Astrocyte (in vitro differentiated cells and primary cell): ENCODE measurements around the gene TMF1.

Source experiments
- EZH2 ChIP-seq: IDR thresholded peaks from 2 replicates; pipeline ENCODE4 v1.6.1; 2012; ENCODE audit warnings: mild to moderate bottlenecking, low read length, inconsistent platforms; ENCODE audit not compliant: insufficient read depth
- TF ChIP-seq, protein P1 (sequence below): IDR thresholded peaks from 2 replicates; pipeline ENCODE4 v1.5.1; 2011; ENCODE audit warnings: low read depth, mild to moderate bottlenecking, inconsistent platforms, low read length, moderate library complexity; ENCODE audit not compliant: insufficient read depth

- TF ChIP-seq, protein P1, sequence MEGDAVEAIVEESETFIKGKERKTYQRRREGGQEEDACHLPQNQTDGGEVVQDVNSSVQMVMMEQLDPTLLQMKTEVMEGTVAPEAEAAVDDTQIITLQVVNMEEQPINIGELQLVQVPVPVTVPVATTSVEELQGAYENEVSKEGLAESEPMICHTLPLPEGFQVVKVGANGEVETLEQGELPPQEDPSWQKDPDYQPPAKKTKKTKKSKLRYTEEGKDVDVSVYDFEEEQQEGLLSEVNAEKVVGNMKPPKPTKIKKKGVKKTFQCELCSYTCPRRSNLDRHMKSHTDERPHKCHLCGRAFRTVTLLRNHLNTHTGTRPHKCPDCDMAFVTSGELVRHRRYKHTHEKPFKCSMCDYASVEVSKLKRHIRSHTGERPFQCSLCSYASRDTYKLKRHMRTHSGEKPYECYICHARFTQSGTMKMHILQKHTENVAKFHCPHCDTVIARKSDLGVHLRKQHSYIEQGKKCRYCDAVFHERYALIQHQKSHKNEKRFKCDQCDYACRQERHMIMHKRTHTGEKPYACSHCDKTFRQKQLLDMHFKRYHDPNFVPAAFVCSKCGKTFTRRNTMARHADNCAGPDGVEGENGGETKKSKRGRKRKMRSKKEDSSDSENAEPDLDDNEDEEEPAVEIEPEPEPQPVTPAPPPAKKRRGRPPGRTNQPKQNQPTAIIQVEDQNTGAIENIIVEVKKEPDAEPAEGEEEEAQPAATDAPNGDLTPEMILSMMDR = no peak
- no peak for TF ChIP-seq EZH2
These were observed 28.2 kb upstream of the TMF1 start, which contains the start of gene UBA3 for GRCh38 chr3:69080233-69080920.
